GM12801 (cell line): ENCODE data around the gene DDX50.

Source experiments
- CTCF ChIP-seq: IDR thresholded peaks from one replicate; pipeline ENCODE4 v1.5.1; 2011; ENCODE audit warnings: control low read depth; ENCODE audit not compliant: insufficient read length; ENCODE audit errors: extremely low read depth

DDX50 gene

GRCh38 chr10:68880181-68880580 is 20.9 kb upstream of the DDX50 start:
- TF ChIP-seq CTCF = no peak

DNA sequence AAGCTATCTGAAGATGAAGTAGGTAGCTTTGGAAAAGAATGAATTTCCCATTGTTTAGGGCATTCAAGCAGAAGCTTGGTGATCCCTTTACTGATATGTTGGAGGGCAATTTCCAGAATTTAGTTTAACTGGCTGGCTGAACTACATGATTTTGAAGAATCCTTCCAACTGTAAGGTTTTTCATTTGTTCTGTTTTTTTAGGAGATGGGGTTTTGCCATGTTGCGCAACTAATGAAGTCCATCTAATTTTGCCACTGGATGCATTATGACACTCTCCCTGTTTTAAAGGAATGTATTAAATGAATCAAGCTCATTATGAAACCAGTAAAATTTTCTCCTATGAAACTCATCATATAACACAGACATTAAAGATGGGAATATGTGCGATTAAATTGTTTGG is 6.1 kb upstream of the DDX50 start:
- no peak for TF ChIP-seq CTCF

DNA sequence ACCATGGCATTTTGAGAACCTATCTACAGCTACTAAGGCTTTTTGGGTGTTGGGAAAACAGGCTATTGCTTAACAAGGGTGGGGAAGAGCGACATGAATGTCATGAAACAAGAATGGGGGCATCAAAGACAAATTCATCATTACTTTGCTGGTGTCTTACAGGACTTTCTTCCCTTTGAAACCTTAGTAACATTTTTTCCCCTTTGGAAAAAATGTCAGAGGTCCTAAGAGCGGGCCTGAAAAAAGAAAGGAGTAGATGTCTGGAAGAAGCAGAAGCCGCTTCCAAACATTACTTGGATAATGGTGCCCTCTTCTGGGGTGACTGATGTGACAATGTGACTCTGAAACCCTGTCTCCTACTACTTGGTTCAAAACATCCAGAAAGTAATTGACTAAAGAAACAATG is 3.8 kb upstream of the DDX50 start:
- no peak for TF ChIP-seq CTCF

- TF ChIP-seq CTCF = no peak
Observed at GRCh38 chr10:68899186-68899745, 1.8 kb upstream of the DDX50 start.

GRCh38 chr10:68900427-68901104 is 549 bp upstream of the DDX50 start:
- no peak for TF ChIP-seq CTCF

DNA sequence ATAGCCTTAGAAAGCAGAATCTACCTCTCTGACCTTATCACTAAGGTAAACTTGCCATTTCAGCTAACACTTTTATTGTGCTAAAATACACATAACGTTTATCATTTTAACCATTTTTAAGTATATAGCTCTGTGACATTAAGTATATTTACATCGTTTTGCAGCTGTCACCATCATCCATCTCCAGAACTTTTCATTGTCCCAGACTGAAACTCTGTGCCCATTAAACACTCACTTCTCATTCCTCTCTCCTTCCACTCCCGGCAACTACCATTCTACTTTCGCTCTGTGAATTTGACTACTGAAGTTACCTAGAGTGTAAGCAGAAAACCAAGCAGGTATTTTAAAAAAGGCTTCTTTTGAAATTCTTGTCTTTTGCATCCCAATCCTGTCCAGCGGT is 1.3 kb downstream of the DDX50 start:
- no peak for TF ChIP-seq CTCF

GRCh38 chr10:68924593-68924992 is 23.5 kb downstream of the DDX50 start:
- TF ChIP-seq CTCF = no peak
